GM15510 (cell line): ENCODE measurements around the gene KBTBD13.

ENCODE experiments used
- POLR2A ChIP-seq: IDR thresholded peaks from 3 replicates; pipeline ENCODE4 v1.6.1; 2011; ENCODE audit warnings: borderline replicate concordance; ENCODE audit not compliant: insufficient read length; ENCODE audit errors: extremely low read depth

The KBTBD13 gene

DNA sequence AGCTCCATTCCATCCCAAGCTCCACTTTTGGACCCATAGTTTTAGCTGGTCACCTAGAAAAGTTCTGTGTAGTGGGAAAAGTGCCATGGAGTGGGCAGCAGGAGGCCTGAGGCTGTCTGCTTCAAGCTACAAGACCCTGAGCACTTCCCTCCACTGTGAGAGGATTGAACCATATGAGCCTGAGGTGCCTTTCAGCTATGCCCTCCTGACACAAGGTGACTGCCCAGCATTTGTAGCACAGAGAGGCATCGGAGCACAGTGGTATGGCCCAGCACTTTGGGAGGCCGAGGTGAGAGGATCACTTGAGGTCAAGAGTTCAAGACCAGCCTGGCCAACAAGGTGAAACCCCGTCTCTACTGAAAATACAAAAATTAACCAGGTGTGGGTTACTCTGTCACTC, 3.9 kb upstream of the KBTBD13 start:
- TF ChIP-seq POLR2A = no peak

DNA sequence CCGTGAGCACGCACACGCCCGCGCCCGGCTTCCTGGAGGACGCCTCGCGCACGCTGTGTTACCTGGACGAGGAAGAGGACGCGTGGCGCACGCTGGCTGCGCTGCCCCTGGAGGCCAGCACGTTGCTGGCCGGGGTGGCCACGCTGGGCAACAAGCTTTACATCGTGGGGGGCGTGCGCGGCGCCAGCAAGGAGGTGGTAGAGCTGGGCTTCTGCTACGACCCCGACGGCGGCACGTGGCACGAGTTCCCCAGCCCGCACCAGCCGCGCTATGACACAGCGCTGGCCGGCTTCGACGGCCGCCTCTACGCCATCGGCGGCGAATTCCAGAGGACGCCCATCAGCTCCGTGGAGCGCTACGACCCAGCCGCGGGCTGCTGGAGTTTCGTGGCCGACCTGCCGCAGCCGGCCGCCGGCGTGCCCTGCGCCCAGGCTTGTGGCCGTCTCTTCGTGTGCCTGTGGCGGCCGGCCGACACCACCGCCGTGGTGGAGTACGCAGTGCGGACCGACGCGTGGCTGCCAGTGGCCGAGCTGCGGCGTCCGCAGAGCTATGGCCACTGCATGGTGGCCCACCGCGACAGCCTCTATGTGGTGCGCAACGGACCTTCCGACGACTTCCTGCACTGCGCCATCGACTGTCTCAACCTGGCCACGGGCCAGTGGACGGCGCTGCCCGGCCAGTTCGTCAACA, 890 bp downstream of the KBTBD13 start:
- no peak for TF ChIP-seq POLR2A

DNA sequence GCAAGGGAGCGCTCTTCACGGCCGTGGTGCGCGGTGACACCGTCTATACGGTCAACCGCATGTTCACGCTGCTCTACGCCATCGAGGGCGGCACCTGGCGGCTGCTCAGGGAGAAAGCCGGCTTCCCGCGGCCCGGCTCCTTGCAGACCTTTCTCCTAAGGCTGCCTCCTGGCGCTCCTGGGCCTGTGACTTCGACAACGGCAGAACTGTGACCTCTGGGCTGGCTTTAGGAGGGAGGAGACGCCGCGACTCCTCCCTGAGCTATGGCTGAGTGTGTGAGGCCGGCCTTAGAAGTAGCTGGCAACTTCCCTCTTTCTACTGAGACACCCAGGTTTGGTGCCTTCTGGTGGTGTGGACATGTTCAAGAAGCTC, 1.4 kb downstream of the KBTBD13 start:
- TF ChIP-seq POLR2A = no peak

DNA sequence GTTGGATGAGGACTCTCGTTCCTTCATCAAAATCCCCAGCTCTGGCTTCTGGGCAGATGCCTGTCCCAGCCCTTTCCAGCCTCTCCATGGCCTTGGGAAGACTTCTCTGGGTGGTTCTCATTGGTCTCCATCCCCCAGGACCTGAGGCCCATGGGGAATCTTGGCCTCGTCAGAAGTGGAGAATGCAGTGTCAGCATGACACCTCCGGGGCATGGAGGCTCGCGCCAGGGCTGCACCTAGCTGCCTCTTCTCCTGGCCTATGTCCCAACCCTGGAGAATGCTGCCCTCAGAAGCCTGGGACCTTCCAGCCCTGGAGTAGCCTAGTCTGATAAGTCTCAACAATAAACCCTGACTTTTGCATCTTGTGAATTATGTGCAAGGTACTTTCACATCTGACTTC, 3.0 kb downstream of the KBTBD13 start:
- no peak for TF ChIP-seq POLR2A

DNA sequence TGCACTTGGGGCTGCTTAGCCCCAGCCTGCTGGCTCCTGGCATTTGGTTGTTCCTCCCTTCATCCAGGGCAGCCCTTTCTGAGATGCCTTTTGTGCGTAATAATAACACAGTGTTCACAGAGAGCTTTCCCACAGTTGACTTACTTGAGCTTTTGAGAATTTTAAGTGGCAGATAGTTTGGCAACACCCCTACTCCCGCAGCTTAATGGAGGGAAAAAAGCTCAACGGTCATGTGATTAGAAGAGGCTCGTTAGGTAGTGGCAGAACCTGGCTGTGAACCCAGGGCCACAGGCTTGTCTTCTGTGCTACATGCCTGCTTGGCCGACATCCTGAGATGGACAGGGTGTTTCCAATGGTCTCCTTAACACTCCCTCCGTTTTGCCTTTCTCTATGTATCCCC, 4.7 kb downstream of the KBTBD13 start:
- TF ChIP-seq POLR2A = no peak

DNA sequence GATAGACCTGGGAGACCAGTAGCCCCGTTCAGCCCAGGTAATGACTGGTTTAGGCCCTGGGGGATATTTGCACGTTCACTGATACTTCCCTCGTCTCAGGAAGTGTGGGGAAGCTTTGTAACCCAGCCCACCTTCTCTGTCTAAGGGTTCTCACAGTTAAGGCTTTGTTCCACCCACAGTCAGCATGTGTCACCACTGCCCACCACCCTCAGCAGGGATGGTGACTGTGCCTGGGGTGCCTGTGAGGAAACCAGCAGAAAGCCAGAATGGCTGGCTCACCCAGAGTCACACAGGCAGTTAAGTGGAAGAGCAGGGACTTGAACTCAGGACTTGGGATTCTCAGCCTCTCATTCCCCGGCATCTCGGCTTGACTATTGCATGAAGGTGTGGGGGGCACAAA, 5.2 kb downstream of the KBTBD13 start:
- TF ChIP-seq POLR2A = no peak

DNA sequence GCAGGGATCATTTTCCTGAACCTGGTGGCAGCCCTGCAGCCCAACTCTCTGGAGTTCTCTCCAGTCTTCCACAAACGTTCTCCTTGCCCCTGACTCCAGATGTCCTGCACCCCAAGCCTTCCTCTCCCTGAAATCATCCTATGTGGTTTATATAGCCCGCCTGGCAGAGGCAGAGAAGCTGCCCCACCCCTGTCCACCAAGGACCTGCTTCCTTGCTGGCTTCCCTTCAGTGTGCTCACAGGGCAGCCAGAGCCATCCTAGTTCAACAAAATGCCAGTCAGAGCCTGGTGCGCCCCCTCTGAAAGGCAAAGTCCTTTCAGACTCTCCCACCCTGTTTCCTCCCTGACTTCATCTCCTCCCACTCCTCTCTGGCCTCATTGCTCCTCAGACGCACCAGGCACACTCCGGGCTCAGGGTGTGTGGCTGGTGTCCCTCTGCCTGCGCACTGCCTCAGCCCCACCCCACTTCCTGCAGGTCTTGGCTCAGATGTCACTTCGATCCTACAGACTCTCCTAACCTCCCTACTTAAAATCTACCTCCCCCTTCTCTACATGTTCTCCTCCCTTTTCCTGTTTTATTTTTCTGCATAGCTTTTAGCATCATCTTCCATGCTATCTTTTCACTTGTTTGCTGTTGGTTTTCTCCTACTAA, 5.9 kb downstream of the KBTBD13 start:
- no peak for TF ChIP-seq POLR2A

DNA sequence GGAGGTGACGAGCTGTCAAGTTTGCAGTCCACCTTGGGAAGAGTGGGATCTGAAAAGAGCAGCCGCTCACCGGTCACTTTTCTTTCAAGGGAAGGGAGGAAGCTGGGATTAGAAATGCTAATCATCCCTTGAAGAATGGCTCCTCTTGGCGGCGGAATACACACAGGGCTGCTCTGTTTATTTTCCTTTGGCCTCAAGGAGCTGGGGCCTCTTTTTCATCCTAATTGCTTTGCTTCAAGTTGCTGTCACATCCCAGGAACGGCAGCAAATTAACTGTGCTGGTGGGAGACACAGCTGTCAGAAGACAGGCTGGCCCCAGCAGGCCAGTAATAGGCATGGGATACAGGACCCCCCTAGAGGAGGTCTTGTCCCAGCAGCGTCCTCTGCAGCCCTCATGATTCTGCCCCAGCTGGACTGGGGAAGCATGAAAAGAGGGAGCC, 6.7 kb downstream of the KBTBD13 start:
- no peak for TF ChIP-seq POLR2A

DNA sequence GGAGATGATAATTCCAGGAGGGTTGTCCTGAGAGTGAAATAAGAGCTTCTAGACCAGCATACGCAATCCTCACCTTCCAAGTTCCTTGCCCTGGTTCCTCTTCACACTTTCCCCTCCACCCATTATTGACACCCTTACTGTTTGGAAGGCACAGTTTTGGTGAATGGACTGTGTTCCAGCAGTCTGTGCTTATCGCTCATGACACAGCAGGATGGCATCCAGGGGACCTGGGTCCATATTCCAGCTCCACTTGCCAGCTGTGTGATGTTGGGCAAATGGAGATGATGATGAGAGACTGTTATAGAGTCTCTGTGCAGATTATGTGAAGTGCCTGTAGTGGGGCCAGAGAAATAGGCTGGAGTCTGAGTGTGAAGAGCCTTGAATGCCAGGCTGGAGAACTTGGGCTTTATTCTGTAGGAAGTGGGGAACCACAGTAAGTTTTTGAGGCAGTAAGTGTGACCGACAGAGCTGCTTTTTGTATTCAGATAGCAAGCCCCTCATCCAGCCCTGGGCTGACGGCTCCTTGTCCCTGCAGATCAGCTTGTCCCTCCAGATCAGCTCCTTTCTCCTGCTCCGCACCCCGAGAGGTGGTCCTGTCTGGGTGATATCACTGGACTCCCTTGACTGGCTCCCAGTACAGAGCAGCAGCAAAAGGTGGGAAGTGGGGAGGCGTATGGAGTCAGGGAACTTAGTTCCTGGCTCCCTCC, 8.1 kb downstream of the KBTBD13 start:
- no peak for TF ChIP-seq POLR2A

DNA sequence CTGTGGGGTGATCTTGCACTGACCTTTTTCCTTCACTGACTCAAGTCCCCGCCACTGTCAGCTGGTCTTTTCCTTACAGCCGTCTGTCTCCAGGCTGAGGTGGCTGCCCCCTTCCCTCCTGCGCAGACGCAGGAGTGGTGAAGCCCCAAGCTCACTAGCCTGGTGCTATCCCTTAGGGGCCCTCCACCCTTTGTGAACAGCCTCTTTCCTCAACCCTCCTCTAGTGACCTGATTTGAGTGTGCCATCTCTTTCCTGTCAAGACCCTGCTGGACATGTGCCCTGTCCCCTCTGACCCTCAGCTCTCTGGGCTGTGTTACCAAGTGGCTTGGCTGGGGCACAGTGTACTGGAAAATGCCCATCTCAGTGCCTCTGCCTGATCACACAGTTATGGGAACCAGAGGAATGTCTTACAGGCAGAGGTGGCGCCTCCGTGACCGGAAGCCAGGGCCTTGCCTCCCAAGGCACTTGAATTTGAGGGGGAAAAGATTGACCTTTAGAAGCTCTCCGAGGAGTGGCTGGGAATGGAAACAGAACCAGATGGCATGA, 8.7 kb downstream of the KBTBD13 start:
- no peak for TF ChIP-seq POLR2A

DNA sequence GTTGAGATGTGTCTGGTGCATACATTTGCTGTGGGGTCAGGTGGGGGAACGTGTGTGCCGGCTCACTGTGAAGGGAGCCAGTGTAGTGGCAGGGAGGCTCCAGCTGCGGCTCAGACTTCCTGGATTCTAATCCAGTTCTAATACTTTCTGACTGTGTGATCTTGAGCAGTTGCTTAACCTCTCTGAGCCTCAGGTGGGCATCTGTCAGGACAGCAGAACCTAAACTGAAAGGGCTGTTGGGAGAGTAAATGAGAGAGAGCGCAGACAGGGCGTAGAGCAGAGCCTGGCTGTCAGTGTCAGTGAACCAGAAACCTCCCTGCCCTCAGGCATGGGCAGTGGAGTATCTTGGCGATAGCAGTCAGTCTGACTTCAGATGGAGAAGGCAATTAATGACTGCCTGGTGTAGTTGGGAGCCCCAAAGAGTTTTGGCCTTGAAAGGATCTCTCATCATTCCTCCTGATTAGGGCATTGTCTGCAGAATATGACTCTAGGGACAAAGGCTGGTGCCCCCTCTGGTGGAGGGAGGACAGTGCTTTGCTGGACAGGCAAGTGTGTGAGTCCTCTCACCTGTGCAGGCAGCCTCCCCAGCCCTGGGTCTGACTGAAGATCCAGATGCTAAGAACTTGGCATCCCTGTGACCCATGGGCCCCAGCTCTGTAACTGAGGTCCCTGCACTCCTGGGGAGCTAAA, 9.6 kb downstream of the KBTBD13 start:
- no peak for TF ChIP-seq POLR2A

DNA sequence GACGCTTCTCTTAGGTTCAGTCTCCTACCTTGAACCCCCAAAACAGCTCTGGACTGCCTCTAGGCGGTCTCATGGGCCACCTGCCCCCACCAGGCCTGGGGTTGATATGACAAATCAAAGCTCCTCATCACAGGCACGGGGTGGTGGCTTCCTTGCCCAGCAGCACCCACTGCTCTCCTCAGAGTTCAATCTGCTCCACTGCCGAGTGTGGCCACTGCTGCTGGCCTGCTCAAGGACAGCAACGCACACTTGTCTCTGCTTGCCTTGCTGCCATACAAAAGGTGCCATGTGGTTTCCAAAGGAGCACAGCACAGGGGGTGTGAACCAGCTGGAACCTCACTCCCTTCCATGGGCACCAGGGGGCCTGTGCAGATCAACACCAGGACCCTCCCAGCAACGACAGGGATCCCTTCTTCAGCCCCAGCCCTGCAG, 10.2 kb downstream of the KBTBD13 start:
- TF ChIP-seq POLR2A = no peak

DNA sequence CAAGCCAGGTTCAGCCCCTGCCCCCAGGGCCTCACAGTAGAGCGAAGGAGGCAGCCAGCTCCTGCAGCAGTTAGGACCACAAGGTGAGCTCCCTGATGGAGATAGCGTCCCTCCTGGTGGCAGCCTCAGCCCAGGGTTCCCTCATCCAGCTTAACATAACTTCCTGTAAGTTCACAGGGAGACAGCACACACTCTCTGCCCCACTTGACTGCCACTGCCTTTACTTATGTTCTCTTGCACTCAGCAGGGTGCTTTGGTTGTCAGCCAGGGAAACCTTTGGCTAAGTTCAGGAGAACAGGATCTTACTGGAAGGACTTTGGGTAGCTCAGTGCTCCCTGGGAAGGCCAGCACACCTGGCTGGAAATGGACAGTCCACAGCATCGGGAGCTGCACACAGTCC, 10.9 kb downstream of the KBTBD13 start:
- TF ChIP-seq POLR2A = no peak

DNA sequence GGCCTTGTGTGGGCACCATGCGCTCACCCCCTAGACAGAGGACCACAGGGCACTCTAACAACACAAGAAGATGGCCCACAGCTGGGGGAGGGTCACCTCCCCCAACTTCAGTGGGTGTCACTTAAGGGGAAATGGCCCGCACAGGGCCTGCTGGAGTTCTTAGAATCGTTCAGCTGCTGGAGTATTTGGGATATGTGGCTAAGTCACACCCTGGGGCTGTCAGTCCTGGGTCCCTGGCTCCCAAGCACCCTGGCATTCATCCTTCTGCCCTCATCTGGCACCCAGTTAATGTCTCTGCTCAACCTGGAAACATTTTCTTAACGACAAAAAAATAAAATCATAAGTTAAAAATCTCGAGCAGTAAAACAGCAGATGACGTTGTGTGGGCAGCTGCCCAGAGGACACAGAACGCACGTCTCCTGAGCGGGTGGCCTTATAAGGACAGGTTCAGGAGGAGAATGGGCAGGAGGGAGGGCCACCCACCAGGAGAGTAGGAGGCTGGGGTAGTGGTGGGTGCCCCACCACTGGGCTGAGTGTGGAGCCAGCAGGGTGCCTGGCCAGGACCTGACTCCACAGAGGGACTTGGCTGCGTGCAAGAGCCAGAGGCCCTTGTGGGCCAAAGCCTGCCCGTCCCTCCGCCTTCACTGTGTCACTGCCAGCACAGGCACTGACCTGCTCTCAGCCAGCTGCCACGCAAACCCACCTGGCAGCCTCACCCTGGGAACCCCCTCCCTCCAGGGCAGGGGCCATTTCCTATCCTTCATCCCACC, 11.5 kb downstream of the KBTBD13 start:
- TF ChIP-seq POLR2A = no peak
